DMS153 (cell line): ENCODE data around the gene ULBP3.
"Not testable (repeated sequence)": the region's sequence is repeated elsewhere in the genome, so short reads cannot be mapped to it uniquely, and the experiment has no call there.

Experiments
- DNase-seq: peaks from one replicate; lab custom pipeline; 2025; lab: John Stamatoyannopoulos, UW

Gene ULBP3

DNA sequence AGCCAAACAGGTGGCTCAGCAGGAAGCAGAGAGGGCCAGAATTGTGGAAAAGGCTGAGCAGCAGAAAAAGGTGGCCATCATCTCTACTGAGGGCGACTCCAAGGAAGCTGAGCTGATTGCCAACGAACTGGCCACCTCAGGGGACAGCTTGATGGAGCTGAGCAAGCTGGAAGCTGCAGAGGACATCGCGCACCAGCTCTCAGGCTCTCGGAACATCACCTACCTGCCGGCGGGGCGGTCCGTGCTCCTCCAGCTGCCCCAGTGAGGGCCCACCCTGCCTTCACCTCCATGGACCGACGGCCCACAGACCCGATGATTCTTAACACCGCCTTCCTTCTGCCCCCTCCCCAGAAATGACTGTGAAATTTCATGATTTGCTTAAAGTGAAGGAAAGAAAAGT is 25.8 kb downstream of the ULBP3 start:
- no peak for DNase-seq

DNA sequence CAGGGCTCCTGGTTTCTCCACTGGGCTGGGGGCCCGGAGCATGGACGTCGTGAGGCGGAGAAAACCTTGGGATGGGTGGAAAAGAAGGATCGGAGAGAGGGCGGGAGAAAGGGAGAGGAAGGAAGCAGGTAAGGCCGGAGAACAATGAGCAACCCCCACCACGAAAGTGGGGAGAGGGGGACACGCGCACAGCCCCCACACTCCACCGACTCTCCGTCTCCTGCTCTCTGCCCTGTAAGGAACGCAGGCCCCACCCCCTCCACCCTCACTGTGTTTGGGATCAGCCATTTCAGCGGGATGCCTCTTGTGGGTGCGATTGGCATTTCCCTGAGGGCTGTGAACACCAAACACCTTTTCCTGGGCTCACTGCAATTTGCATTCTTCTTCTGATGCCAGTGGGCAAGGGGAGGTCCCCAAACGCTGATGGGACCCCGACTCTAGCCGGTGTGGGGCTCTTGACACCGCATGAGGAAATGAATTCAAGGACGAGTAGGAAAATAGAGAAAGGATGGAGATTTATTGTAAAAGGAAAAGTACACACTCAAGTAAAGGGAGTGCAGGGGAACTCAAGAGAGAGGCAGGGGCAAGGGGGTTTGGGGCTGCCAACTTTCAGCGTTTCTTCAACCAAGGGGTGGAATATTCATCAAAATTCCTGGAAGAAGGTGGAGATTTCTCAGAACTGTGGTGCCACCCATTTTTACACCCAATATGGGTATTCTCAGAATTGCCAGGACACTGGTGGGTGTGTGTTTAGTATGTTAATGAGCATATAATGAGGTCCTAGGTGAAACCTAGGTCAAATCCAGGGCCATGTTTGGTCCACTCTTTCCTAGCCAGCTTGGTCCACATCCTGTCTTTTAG is 30.5 kb downstream of the ULBP3 start:
- no peak for DNase-seq

DNA sequence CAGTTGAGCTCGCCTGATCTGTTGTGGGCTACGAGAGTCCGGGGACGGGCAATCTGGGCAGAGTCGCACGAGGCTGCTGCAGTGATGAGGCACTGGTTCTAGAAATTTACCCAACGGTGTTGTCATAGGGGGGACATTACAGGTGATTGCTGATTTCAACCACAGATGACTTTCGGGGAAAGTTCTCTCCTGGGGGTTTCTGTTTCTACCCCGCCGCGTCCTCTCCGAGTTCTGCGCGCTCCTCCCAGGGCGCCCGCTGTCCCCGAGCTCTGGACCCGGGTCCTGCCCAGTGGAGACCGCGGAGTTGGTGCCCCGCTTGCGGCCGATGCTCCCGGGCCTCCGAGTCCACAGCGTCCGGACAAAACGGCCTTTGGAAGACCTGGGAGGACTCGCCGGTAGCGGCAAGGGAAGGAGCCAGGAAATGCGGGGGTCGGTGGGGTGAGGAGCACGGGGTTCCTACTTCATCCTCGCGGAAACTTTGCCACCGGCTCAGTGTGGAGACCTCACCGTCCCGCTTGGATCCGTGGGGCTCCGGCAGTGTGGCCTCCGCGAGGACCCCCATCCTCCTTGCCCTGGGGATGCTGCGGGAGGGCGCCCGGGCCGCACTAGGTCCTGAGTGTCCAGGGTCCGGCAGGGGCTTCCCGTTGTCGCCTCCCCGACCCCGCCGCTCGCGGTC is 31.3 kb downstream of the ULBP3 start:
- DNase-seq = no peak

DNA sequence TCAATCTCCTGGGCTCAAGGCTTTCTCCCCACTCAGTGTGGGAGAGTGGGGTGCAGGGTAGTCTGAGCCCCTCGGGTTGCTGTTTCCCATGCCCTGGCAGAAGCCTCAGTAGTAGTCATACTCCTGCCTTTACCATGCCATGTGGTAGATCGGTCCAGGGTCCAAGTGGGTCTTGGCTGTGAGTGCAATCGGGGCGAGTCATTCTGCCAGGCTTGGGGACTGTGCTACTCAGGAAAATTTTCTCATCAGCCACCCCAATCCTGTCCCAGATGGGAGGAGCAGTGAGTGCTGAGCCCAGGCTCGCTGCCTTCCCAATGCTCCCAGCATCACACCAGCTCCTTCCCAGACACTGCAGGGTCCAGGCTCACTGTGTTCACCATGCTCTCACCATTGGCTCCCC is 32.8 kb downstream of the ULBP3 start:
- no peak for DNase-seq

DNA sequence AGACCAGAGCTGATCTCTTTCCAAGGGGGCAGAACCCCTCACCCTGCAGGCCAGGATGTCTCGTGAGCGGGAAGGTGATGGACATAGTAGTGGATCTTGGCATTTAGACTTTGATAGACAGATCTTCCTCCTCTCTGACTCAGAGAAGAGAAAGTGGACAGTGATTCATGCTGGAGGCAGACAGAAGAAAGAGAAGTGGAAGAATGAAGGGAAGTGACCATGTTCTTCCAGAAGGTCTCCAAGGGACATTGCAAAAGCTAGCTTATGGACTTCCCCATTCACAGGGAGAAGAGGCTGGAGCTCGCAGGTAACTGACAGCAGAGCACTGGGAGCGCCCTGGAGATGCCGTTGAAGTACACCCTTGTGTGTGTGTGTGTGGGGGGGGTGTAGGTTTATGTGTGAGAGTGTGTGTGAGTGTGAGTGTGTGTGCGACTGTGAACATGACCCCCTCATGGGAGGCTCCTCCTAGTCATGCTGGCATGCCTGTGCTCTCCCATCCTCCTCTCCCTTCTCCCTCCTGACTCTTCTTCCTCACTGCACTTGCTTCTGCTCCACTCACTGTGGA is 35.6 kb downstream of the ULBP3 start:
- DNase-seq = no peak

DNA sequence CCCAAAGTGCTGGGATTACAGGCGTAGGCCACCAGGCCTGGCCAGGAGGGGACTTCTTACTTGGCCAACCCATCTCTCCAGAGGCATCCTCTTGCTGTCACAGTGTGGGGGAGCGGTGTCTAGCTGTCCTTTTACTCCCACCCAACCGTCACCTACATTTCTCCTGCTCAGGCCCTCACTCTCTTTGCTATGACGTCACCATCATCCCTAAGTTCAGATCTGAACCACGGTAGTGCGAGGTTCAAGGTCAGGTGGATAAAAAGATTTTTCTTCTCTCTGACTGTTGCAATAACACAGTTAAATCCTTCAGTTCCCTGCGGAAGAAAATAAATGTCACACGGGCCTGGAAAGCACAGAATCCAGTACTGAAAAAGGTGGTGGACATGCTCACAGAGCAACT is 36.3 kb downstream of the ULBP3 start:
- DNase-seq = no peak

DNA sequence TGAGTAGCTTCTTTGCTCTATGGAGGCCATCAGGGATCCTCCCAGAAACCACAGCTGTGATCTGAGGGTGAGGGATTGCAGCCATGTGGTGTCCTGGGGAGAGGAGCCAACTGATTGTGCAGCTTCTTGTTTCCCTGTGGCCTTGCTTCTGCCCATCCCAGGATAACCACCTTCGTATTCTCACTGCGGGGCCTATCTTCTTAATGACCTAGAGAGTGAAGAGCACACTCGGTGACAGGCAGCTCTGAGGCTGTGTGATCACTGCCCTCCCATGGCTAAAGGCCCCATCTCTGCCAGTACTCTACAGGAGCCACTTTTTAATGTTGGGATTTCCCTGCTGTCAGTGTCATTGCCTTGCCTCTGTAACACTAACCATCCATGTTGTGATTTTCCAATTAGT is 38.3 kb downstream of the ULBP3 start:
- no peak for DNase-seq

DNA sequence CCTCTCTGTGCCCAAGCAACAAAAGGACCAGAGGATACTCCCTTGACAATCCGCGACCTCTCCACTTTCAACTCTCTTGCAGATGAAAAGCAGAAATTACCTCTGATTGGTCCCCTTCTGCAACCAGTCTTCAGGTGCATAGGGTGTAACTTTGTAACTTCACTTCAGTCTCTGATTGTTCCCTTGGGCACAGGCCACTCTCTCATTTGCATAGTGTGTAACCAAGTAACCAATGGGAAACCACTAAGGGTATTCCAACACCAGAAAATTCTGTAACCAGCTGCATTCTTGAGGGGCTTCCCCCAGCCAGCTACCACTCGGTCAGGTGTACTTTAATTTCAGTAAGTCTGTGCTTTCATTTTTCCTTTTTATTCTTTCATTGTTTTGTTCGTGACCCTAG is 39.2 kb downstream of the ULBP3 start:
- DNase-seq = no peak

DNA sequence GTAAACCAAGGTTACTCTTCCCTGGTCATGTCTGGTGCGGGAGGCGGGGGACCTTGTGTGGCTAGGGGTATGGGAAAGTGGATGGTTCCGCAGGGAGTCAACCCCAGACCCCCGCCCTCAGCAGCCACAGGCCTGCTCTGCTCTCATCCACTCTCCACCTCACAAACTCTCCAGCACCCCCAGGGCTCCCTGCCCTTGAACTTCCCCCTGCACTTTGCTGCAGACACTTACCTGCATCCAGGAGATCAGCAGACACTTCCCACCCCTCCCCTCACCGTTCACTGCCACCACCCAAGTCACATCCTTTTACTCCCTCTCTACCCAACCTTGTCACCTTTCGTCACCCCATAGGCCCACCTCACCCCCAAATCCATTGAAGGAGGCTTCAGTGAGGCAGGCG is 39.6 kb downstream of the ULBP3 start:
- DNase-seq = no peak

DNA sequence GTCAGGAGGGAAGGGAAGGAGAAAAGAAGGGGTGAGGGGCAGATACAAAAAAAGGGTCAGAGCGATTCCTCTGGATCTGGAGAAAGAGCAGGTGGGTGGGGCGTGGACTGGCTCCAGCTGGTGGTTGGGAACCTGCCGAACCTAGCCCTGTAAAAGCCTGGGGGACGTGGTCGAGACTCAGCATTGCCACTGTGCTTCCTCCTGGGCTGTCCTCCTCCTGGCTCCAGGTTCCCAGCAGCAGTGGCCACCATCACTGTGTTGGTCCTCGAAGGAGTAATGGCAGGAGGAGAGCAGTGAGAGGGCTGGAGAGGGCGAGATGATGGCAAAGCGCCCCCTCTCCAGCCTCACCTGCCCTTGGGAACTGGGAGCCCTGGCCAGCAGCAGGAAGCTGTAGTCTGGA is 40.1 kb downstream of the ULBP3 start:
- DNase-seq = no peak

DNA sequence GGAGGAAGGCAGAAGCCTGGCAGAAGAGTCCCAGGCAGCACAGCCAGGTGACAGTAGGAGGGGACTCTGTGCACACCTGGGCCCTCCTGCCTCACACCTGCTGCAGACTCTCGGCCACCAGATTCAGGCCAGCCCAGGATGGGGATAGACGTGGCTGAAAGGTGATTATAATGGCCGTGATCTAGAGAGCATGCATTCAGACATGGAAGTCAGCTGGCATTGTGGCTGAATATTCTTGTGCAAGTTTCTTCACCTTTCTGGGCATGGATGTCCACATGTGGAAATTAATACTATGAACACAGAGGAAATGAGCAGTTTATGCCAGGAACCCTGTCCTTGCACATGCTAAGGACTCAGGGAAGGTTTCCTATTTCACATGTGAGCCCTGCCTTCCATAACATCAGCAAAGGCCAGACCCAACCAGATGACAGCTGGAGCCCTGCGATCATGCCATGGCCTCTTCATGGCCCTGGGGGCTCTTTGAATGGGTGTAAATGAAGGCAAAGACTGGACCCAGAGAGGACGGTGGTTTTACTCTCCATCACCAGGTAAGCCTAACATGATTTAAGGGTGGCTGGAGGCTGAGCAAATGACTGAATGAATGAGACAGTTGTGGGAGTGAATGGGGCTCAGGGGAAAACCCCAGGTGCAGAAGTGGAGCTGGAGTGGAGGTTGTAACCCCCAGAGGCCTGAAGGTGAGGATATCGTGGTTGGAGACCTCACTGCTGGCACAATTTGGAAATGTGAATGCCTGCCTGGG is 40.9 kb downstream of the ULBP3 start:
- DNase-seq = no peak

DNA sequence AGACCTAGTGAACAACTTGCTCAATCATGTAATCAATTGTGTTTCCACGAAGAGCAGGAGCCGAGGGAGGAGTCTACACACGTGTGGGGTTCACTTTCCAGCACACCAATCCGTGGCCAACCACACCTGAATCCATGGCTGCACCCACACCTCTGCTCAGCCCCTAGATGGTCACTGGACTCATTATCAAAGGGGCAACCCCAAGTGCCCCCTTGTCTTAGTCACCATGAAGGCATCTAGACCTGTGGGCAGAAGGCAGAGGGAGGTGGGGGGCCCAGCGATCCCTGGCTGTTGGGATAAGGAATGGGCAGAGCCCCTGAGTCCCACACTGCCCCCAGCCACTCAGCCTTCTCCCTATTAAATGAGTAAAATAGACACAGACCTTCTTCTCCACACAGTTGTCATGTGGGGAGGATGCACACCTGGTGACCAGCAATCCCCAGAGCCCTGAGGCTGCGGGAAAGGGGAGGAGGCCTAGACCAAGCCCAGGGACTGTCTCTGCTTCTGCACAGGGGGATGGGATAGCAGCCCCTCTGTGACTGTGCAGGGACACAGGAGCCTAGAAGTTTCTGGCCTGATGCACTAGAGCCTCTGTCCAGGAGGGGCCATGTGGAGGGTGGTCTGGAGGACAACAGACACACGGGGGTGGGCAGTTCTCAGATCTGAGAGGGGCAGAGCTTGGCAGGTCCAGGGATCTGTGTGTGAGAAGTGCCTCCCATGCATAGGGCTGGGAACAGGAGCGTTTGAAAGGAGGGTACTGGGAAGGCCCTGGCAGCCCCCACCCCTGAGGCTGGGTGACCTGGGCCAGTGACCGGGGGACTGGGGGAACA is 41.7 kb downstream of the ULBP3 start:
- DNase-seq = no peak

DNA sequence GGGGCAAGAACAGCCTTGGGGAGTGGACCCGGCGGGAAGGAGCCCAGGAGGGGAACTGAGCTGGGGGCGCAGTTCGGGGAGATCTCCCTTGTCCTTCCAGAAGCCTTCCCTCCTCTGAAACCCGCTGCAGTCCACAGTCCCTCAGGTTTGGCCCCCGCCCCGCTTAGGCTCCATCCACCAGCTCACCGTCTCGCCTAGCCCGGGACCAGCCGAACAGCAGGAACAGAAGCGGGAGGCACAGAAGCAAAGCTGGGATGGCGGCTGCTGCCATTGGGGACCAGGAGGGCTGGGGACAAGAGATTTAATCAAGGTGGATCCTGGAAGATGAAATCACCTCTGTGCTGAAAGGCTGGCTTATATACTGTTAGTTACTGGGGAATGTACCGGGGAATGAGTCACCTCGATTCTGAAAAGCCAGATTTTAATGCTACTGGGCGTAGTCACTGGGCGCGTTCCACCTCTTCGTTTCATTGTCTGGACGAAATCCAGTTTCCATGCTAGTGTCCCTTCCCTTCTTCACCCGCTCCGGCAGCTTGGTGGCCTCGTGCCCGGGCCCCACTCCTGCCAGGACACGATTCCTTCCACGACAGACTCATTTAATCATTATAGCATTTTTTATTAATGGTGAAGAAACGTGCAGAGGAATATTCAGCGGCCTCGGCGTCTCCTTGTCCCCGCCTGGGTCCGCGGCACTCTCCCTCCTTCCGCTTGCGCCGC is 43.6 kb downstream of the ULBP3 start, which contains the start of gene RAET1L:
RAET1L (minus strand) TSS at position 332 of the 717 bp plus-strand sequence; CDS start at position 271, 61 bp downstream.
- DNase-seq = no peak

DNA sequence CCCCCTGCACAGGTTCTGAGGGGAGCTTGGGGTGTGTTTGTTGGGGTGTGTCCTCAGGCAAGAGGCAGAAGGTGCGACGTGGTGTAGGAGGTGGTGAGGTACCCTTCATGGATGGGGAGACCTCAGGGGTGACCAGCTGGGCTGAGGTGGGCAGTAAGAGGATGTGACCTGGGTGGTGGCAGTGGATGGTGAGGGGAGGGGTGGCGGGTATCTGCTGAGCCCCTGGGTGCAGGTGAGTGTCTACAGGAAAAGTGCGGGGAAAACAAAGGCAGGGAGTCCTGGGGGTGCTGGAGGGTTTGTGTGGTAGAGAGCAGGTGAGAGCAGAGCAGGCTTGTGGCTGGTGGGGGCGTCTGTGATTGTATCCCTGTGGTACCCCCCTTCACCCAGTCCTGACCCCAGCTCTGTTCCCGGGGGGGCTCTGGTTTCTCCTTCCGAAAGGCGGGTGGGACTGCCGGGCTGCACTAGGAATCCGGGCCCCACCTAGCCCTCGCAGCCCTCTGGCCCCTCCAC is 44.2 kb downstream of the ULBP3 start:
- DNase-seq = no peak

DNA sequence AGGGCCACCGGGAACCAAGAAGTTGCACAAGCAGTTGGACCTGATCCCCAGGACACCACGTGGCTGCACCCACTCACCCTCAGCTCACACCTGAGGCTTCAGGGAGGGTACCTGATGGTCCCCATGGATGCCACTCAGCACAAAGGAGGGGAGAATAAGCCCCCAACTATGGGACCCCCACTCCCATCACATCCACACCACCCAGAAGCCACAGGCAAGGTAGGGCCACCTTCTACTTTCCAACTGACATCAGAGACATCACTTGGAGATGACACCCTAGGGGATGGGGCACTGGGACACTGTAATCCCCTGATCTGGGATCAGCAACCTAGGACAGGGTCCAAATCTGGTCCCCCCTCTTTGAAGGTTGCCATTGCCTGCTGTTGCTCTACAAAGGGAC is 44.9 kb downstream of the ULBP3 start:
- not testable (repeated sequence) for DNase-seq

DNA sequence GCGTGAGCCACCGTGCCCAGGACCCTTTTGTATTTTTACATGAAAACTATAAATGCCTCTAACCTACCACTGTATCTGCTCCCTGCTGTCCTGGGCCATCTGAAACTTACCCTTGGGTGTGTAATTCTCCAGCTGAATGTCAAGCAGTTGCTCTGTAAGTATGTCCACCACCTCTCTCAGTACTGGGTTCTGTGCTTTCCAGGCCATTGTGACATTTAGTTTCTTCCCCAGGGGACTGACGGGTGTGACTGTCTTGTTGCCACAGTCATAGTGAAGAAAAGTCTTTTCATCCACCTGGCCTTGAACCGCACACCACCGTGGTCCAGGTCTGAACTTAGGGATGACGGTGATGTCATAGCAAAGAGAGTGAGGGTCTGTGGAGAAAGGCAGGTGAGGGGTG is 47.1 kb downstream of the ULBP3 start:
- DNase-seq = not testable (repeated sequence)

DNA sequence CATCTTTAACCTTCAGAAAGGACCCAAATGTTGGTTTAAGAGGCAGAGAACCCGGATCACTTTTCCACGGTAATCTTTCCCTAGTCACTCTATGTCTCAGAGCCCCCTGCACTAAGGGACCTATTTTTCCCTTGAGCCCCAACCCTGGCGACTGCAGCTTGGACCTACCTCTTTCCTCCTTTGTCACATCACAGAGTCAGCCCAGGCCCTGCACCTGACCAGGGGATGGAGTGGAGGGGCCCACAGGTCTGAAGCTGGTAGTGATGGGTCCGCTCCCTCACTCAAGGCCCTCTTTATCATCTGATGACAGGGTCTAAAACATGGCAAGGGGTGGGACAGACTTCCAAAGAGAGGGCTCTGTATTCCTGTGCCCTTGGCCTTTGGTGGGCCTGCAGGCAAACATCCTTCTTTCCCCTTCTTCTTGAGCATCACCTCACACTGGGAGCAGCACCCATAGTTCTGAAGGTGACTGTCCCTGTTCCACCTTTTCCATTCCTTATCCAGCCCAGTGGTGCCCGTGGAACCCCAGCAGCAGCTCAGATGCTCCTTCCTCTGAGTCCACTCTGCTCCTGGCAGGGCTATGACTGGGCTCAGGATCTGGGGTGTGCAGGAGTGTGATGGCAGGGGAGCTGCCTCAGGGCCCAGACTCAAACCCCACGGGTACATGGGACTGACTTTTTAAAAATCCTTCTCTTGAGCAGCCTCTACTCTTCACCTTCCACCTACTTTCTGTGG is 49.9 kb downstream of the ULBP3 start:
- DNase-seq = no peak

DNA sequence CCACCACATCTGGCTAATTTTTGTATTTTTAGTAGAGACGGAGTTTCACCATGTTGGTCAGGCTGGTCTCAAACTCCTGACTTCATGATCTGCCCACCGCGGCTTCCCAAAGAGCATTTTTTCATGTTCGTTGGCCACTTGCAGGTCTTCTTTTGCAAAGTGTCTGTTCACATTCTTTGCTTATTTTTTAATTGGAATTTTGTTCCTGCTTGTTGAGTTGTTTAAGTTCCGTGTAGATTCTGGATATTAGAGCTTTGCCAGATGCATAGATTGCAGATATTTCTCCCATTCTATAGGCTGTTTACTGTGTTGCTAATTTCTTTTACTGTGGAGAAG is 51.8 kb downstream of the ULBP3 start:
- DNase-seq = not testable (repeated sequence)

DNA sequence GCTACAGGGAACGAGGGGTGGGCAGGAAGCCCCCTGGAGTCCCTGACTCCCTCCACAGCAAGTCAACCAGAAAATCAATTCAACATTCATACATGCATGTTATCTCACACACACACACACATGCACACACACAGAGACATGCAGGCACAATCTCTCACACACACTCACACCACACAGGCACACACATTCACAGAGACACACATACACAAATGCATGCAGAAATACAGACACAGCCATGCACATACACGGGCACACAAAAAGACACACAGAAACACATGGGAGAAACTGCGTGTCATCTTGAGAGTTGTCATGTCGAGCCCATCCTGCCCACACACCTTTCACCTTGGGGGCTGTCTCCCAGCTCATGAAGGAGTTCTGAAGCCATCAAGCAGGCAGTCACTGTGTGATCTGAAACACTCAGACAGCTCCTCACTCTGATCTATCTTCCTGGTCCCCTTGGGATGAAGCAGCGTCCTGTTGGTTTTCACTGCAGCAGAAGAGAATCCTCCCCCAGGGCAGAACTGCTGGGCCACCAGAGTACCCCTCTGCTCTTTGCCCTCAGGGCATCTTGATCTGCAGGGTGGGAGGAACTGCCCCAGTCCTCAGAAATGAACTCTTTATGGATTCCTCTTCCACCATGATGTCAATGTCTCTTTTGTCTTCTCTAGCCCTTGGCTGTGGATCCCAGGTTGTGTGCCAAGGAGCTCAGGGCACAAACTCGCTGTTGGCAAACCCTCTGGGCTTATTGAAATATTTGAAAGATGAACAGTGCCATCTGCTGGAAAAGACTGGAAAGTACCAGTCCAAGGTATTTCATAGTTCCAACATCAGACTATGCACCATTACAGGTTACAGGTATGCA is 52.4 kb downstream of the ULBP3 start:
- DNase-seq = peak; percentile 63
